GM12878 (cell line): ENCODE measurements around the gene CFB. TPM values are rescaled to one million over a fixed set of nuclear protein-coding genes. Genes with fewer than 3 reads are reported as not detected.
"Not testable (repeated sequence)": the region's sequence is repeated elsewhere in the genome, so short reads cannot be mapped to it uniquely, and the experiment has no call there.

Experiments used
- ATAC-seq: fragments of 200-7000 bp; cut with Tn5 transposase; 3 replicates; pipeline ENCODE4 v1.9.1; 2020; ENCODE audit warnings: mild to moderate bottlenecking, moderate library complexity
- BruUV-seq: library from RNA; stranded (reverse); fragments of 400-500 nt; replicated peaks from 2 replicates; lab custom pipeline; 2021; lab: Mats Ljungman, UMichigan
- CTCF ChIA-PET: fragments of 300-600 bp; sonication (Branson Sonifier 250); formaldehyde crosslinking; extraction: SDS; loops from one replicate; lab custom pipeline; 2021; ENCODE audit warnings: inconsistent platforms; lab: Yijun Ruan, JAX
- POLR2A ChIA-PET: fragments of 350-600 bp; formaldehyde crosslinking; extraction: SDS; loops from one replicate; lab custom pipeline; 2021; ENCODE audit warnings: inconsistent platforms; lab: Charles Lee
- RAD21 ChIA-PET: fragments of 300-600 bp; sonication (Branson Sonifier 250); formaldehyde crosslinking; loops from one replicate; lab custom pipeline; 2023; ENCODE audit warnings: antibody characterized with exemption; ENCODE audit not compliant: unreplicated experiment; lab: Charles Lee
- SMC1A ChIA-PET: fragments of 300-600 bp; sonication (Branson Sonifier 250); formaldehyde crosslinking; loops from one replicate; lab custom pipeline; 2023; ENCODE audit not compliant: unreplicated experiment, uncharacterized antibody; lab: Charles Lee
- DNase-seq: peaks from one replicate; pipeline ENCODE4 v3.0.0-alpha.2; 2011; ENCODE audit warnings: low read depth, low spot score
- FAIRE-seq: peaks from 3 replicates; lab custom pipeline; 2011; peaks lifted over from hg19 to GRCh38; lab: Jason Lieb, UNC
- H2AFZ ChIP-seq: 2 replicates; pipeline ENCODE4 v1.6.0; 2011; ENCODE audit warnings: low read depth, low read length, control low read depth; ENCODE audit not compliant: control insufficient read depth
- H3K27ac ChIP-seq: 2 replicates; pipeline ENCODE4 v1.5.1; 2011; ENCODE audit warnings: control low read depth; ENCODE audit not compliant: control insufficient read depth, insufficient read depth
- H3K27me3 ChIP-seq, 2 experiments: replicated peaks in 1 of 2; 2 replicates each; pipeline versions ENCODE4 v1.6.0 to v1.6.1; 2011; ENCODE audit warnings: low read length in 1 of 2; ENCODE audit not compliant: control insufficient read depth in 2 of 2, insufficient read depth in 2 of 2
- H3K36me3 ChIP-seq, 2 experiments: 2 replicates each; pipeline ENCODE4 v1.5.1; 2011; ENCODE audit warnings: low read length in 1 of 2; ENCODE audit not compliant: control insufficient read depth in 2 of 2, insufficient read depth in 2 of 2
- H3K4me1 ChIP-seq: 2 replicates; pipeline ENCODE4 v1.6.1; 2011; ENCODE audit warnings: mild to moderate bottlenecking, low read length, moderate library complexity, mixed read lengths; ENCODE audit not compliant: control insufficient read depth, insufficient read depth
- H3K4me2 ChIP-seq: 2 replicates; pipeline ENCODE4 v1.6.0; 2011; ENCODE audit warnings: control low read depth; ENCODE audit not compliant: control insufficient read depth, insufficient read depth
- H3K4me3 ChIP-seq: fragments of 200-600 bp; sonication (generic); 2 replicates; pipeline ENCODE4 v1.5.1; 2016
- H3K79me2 ChIP-seq: 2 replicates; pipeline ENCODE4 v1.6.0; 2011; ENCODE audit warnings: low read length; ENCODE audit not compliant: control insufficient read depth, insufficient read depth
- H3K9ac ChIP-seq: 2 replicates; pipeline ENCODE4 v1.8.0; 2011; ENCODE audit warnings: low read length, control low read depth, mixed read lengths; ENCODE audit not compliant: control insufficient read depth, insufficient read depth
- H3K9me3 ChIP-seq: replicated peaks from 3 replicates; pipeline ENCODE4 v1.5.1; 2011; ENCODE audit warnings: mild to moderate bottlenecking, low read length; ENCODE audit not compliant: control insufficient read depth, insufficient read depth
- H4K20me1 ChIP-seq: 2 replicates; pipeline ENCODE4 v1.6.0; 2011; ENCODE audit not compliant: control insufficient read depth, insufficient read depth
- WGBS: methylation state at CpG from one replicate; pipeline ENCODE4 v1.1.6; 2016; ENCODE audit warnings: low lambda C conversion rate; ENCODE audit not compliant: insufficient replicate concordance, insufficient coverage; ENCODE audit errors: missing lambda C conversion rate; 5-methylcytosine and 5-hydroxymethylcytosine counted together
- in situ Hi-C: fragments of 300-500 bp; cut with MboI; formaldehyde crosslinking; loops from 9 replicates; pipeline ENCODE4 v1.14.3; 2018; ENCODE audit warnings: mixed read lengths
- intact Hi-C: fragments of 100-400 bp; cut with micrococcal nuclease; formaldehyde crosslinking; loops from one replicate; pipeline ENCODE4 v1.14.2; 2022; ENCODE audit not compliant: unreplicated experiment
- polyA plus RNA-seq, 11 experiments: library from polyadenylated mRNA; depleted of rRNA in 4 of 11; unstranded in 6 of 11; stranded (reverse) in 5 of 11; fragments of >200 nt; fragmentation: Nextera tagmentation in 4 of 11; fragmentation: Illumina TruSeq in 1 of 11; extraction: Ambion mirVana in 4 of 11; extraction: Trizol in 1 of 11; gene quantifications; 1 replicate in 1 of 11; 2 replicates in 10 of 11; pipeline versions ENCODE4 v1.2.1 to v1.2.3, GENCODE V29; 2011 to 2016; ENCODE audit warnings: inconsistent platforms in 2 of 11, missing spikeins in 2 of 11, low read depth in 1 of 11
- total RNA-seq, 4 experiments: library from RNA; depleted of rRNA in 3 of 4; stranded (reverse); fragments of >200 nt in 3 of 4; fragmentation: Illumina TruSeq in 1 of 4; extraction: Trizol in 1 of 4; gene quantifications; 2 replicates each; pipeline versions ENCODE4 v1.2.1 to v1.2.3, GENCODE V29; 2013 to 2021

CFB gene
- total and polyA plus RNA-seq, 10 of the 15 experiments (the other 5 are each of a cell fraction or from before 2014, with no cell fraction given): 0.09 to 1.7 (median 0.44) TPM; not detected in 7

DNA sequence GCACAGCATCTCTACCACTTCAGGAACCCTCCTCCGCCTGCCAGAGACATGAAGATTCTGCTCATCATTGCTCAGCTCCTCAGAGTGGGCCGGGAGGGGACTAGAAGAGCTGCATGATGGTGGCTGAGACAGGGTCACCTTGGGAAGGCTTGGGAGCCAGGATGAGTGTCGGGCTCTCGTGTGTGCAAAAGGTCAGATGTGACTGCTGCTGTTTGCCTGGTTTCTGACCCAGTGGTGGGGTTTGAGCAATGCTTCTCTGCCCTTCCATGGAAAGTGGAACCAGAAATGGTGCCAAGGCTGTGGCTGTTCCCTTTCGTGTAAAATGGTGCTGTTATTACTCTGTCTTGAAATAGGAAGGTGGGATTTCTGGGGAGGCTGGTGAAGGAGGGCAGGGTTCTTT, 35.1 kb downstream of the CFB start:
- H3K4me1 ChIP-seq, H3K27ac ChIP-seq, ATAC-seq, SMC1A ChIA-PET, H3K36me3 ChIP-seq, H3K4me3 ChIP-seq, H2AFZ ChIP-seq, BruUV-seq, H4K20me1 ChIP-seq, H3K9ac ChIP-seq, H3K27me3 ChIP-seq, in situ Hi-C loops, intact Hi-C loops, CTCF ChIA-PET, RAD21 ChIA-PET, H3K79me2 ChIP-seq, H3K9me3 ChIP-seq, H3K4me2 ChIP-seq, POLR2A ChIA-PET, DNase-seq: not testable (repeated sequence)
- peak; percentile 68 for FAIRE-seq
- no CpG with 5 or more reads among the region's 5 CpGs for WGBS

DNA sequence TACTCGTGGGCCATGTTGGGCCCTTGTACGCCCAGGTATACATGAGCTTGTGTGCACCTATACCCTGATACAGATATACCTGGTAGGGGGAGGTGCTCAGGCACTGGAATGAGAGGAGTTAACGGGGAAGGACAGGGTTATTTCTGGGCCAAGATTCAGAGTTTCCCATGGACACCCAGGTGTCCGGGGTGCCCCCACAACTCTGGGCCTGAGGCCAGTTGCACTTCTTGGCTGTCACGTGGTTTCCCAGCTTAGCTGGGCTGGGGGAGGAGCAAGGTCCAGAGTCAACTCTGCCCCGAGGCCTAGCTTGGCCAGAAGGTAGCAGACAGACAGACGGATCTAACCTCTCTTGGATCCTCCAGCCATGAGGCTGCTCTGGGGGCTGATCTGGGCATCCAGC, 35.8 kb downstream of the CFB start, which contains the start of gene C4A:
TSS of gene C4A (plus strand) at position 314 of the 400 bp plus-strand sequence. CDS start at position 365, 51 bp downstream.
- H4K20me1 ChIP-seq, H3K4me3 ChIP-seq, H3K4me1 ChIP-seq, SMC1A ChIA-PET, H3K36me3 ChIP-seq, H3K27me3 ChIP-seq, BruUV-seq, H3K27ac ChIP-seq, H3K9me3 ChIP-seq, H3K79me2 ChIP-seq, POLR2A ChIA-PET, H3K9ac ChIP-seq, DNase-seq, H3K4me2 ChIP-seq, H2AFZ ChIP-seq, ATAC-seq, FAIRE-seq, CTCF ChIA-PET, intact Hi-C loops, in situ Hi-C loops, RAD21 ChIA-PET: not testable (repeated sequence)
- WGBS: no CpG with 5 or more reads among the region's 7 CpGs

DNA sequence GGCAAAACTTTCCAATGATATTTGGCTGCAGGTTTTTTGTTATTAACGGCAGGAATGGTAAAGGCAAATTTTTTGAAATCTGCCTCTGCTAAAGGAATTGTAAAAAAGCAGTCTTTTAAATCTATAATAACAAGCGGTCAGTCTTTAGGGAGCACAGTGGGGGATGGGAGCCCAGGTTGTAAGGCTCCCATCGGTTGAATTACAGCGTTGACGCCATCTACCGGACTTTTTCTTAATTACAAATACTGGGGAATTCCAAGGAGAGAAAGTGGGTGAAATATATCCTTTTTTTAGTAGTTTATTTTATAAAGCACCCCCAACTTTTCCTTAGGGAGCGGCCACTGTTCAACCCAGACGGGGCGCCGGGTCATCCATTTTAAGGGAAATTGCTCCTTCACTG, 43.5 kb downstream of the CFB start:
- RAD21 ChIA-PET, CTCF ChIA-PET, H3K4me1 ChIP-seq, H3K27ac ChIP-seq, BruUV-seq, H3K4me3 ChIP-seq, intact Hi-C loops, H3K4me2 ChIP-seq, H3K9ac ChIP-seq, H4K20me1 ChIP-seq, H2AFZ ChIP-seq, POLR2A ChIA-PET, SMC1A ChIA-PET, ATAC-seq, H3K27me3 ChIP-seq, H3K9me3 ChIP-seq, in situ Hi-C loops, FAIRE-seq, H3K79me2 ChIP-seq, DNase-seq, H3K36me3 ChIP-seq: not testable (repeated sequence)
- no CpG with 5 or more reads among the region's 10 CpGs for WGBS

DNA sequence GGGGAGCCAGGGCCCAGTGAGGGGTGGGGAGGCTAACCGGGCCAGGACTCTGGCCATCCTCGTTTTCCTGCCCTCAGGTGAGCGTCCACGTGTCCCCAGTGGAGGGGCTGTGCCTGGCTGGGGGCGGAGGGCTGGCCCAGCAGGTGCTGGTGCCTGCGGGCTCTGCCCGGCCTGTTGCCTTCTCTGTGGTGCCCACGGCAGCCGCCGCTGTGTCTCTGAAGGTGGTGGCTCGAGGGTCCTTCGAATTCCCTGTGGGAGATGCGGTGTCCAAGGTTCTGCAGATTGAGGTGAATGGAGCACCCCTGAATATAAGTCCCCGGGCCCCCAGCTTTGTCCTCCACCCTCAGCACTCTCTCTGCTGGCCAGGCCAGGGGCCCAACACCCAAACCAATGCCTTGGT, 48.5 kb downstream of the CFB start:
- H3K9ac ChIP-seq, BruUV-seq, CTCF ChIA-PET, H3K27me3 ChIP-seq, H2AFZ ChIP-seq, POLR2A ChIA-PET, H3K9me3 ChIP-seq, RAD21 ChIA-PET, H3K4me3 ChIP-seq, DNase-seq, H4K20me1 ChIP-seq, H3K4me1 ChIP-seq, H3K27ac ChIP-seq, intact Hi-C loops, H3K79me2 ChIP-seq, H3K4me2 ChIP-seq, in situ Hi-C loops, ATAC-seq, FAIRE-seq, SMC1A ChIA-PET, H3K36me3 ChIP-seq: not testable (repeated sequence)
- 50% methylated on average over 2 of the region's 14 CpGs for WGBS
